Adrenal gland (tissue), 12 donors: ENCODE data around the gene DGKE. TPM values are rescaled to one million over a fixed set of nuclear protein-coding genes. Genes with fewer than 3 reads are reported as not detected.

Experiments used
- DNase-seq, 7 donors: peaks; one replicate each; pipeline ENCODE4 v3.0.0-alpha.2; 2019 to 2020
- H3K27ac ChIP-seq, 5 donors: fragments of 200-600 bp; sonication (generic) in 4 of 5; 1 replicate in 3 of 5; 2 replicates in 2 of 5; pipeline versions ENCODE4 v1.5.1 to v1.8.0; 2016 to 2020; ENCODE audit warnings: mild to moderate bottlenecking in 1 of 5
- H3K27me3 ChIP-seq: fragments of 200-600 bp; 2 replicates; pipeline ENCODE4 v1.8.0; 2021
- H3K36me3 ChIP-seq, 2 donors: fragments of 200-600 bp; replicated peaks in 1 of 2; 1 replicate in 1 of 2; 2 replicates in 1 of 2; pipeline versions ENCODE4 v1.5.1 to v1.8.0; 2018 to 2022
- H3K4me1 ChIP-seq, 2 donors: fragments of 200-600 bp; replicated peaks in 1 of 2; 1 replicate in 1 of 2; 2 replicates in 1 of 2; pipeline versions ENCODE4 v1.5.1 to v1.8.0; 2018 to 2021
- H3K4me3 ChIP-seq, 4 donors: fragments of 200-600 bp; sonication (generic) in 3 of 4; one replicate each; pipeline ENCODE4 v1.5.1; 2016 to 2018
- H3K9me3 ChIP-seq, 3 donors: fragments of 200-600 bp; sonication (generic) in 1 of 3; replicated peaks in 1 of 3; 1 replicate in 2 of 3; 2 replicates in 1 of 3; pipeline versions ENCODE4 v1.5.1 to v1.8.0; 2016 to 2021
- POLR2A ChIP-seq, 2 donors: fragments of 450-650 bp; IDR thresholded peaks; one replicate each; pipeline ENCODE4 v1.6.1; 2017; ENCODE audit warnings: antibody characterized with exemption in 2 of 2, mild to moderate bottlenecking in 2 of 2, moderate library complexity in 1 of 2
- WGBS, 4 donors: extraction: QIAGEN DNeasy Blood & Tissue Kit in 2 of 4; methylation state at CpG; one replicate each; pipeline versions ENCODE4 v1.1.5 to v1.1.7; 2013 to 2017; 5-methylcytosine and 5-hydroxymethylcytosine counted together
- intact Hi-C, 2 donors: fragments of 100-400 bp; cut with DNase I; formaldehyde crosslinking; loops; one replicate each; pipeline versions ENCODE4 v1.14.1 to v1.15.0; 2022 to 2023
- polyA plus RNA-seq, 3 donors: library from polyadenylated mRNA; stranded (reverse); fragments of 200-250 nt in 2 of 3; fragments of 350-450 nt in 1 of 3; fragmentation: Illumina TruSeq in 1 of 3; extraction: RNeasy Lipid Tissue Mini Kit (QIAGEN cat#74804) in 1 of 3; gene quantifications; one replicate each; pipeline ENCODE4 v1.2.3, GENCODE V29; 2013 to 2014
- total RNA-seq, 9 donors: library from RNA; depleted of rRNA in 4 of 9; stranded (reverse); fragments of >200 nt in 4 of 9; fragments of 120-200 nt in 1 of 9; fragmentation: NEBNext Ultra II Directional in 1 of 9; extraction: Animal tissue kit (Norgen Biotek cat#: 25700) in 1 of 9; gene quantifications; one replicate each; pipeline versions ENCODE4 v1.1.0 to v1.2.4, GENCODE V29; 2013 to 2023
- TF ChIP-seq, protein P1 (sequence below), 6 experiments: fragments of 450-650 bp in 4 of 6; fragments of 200-600 bp in 2 of 6; sonication (generic) in 1 of 6; IDR thresholded peaks; 1 replicate in 5 of 6; 2 replicates in 1 of 6; pipeline versions ENCODE4 v1.5.1 to v1.8.0; 2016 to 2021; ENCODE audit warnings: antibody characterized with exemption in 6 of 6, mild to moderate bottlenecking in 2 of 6, moderate library complexity in 1 of 6
- donor health status: healthy with polysubstance abuse.
- donor health status: Bipolar disorder and iron deficiency.
- donor health status: DM: yes; HTN: yes; CAD: no.
- donor health status: DM: no; HTN: no; CAD: no.
- donor health status: DM: no; HTN: no; CAD: no.
- donor health status: DM: yes; HTN: yes; CAD: no.

DGKE gene
- total and polyA plus RNA-seq, 12 donors, result 0.97 to 8.4 (median 3.8) TPM

DNA sequence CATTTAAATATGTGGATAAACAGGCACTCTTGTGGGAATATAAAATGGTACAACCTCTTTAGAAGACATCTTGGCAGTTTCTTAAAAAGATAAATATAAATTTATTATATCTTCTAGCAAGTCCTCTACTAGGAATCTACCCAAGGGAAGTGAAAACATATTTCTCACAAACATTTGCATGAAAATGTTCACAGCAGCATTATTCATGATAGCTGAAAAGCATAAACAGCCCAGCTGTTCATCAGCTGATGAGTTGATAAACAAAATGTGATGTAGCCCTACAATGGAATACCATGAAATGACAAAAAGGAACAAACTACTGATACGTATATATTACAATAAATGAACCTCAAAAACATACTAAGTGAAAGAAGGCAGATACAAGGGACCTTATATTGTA lies 12.0 kb downstream of the DGKE start:
- no peak for DNase-seq
- Histone ChIP-seq H3K27me3 (no peaks in the 10 kb centered on the region), H3K4me3 (no peak overlapping the region), H3K4me1 (no peaks in the 10 kb centered on the region), H3K9me3 (no peaks in the 10 kb centered on the region), H3K27ac (no peak overlapping the region), H3K36me3 (no peaks in the 10 kb centered on the region)
- TF ChIP-seq, protein P1, sequence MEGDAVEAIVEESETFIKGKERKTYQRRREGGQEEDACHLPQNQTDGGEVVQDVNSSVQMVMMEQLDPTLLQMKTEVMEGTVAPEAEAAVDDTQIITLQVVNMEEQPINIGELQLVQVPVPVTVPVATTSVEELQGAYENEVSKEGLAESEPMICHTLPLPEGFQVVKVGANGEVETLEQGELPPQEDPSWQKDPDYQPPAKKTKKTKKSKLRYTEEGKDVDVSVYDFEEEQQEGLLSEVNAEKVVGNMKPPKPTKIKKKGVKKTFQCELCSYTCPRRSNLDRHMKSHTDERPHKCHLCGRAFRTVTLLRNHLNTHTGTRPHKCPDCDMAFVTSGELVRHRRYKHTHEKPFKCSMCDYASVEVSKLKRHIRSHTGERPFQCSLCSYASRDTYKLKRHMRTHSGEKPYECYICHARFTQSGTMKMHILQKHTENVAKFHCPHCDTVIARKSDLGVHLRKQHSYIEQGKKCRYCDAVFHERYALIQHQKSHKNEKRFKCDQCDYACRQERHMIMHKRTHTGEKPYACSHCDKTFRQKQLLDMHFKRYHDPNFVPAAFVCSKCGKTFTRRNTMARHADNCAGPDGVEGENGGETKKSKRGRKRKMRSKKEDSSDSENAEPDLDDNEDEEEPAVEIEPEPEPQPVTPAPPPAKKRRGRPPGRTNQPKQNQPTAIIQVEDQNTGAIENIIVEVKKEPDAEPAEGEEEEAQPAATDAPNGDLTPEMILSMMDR (IDR thresholded peaks at IDR 0.05), result no peak
- no peak for TF ChIP-seq POLR2A (IDR thresholded peaks at IDR 0.05)
- 94 to 100% (median 96%) methylated on average over 1 of the region's 1 CpG for WGBS, 4 donors
- intact Hi-C loops, result no loop called here

DNA sequence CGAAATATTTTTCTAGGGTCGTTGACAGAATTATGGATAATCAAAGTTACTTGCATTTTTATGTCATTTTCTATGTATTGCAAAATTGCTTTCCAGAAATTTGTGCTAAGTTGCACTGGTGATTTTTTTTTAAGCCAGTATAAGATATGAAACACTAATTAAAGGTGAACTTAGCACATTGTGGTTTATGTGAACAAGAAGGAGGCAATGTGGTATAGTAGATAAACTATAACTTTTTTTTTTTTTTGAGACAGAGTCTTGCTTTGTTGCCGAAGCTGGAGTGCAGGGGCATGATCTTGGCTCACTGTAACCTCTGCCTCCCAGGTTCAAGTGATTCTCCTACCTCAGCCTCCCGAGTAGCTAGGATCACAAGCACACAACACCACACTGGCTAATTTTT lies 13.2 kb downstream of the DGKE start:
- Histone ChIP-seq H3K9me3 (no peaks in the 10 kb centered on the region), H3K27me3 (no peaks in the 10 kb centered on the region), H3K4me3 (no peak overlapping the region), H3K4me1 (no peaks in the 10 kb centered on the region), H3K36me3 (no peaks in the 10 kb centered on the region), H3K27ac (no peak overlapping the region)
- TF ChIP-seq, protein P1 (IDR thresholded peaks at IDR 0.05), result no peak
- TF ChIP-seq POLR2A (IDR thresholded peaks at IDR 0.05), result no peak
- intact Hi-C loops, result no loop called here
- 94 to 96% (median 95%) methylated on average over 4 of the region's 4 CpGs for WGBS, 4 donors
- no peak for DNase-seq

DNA sequence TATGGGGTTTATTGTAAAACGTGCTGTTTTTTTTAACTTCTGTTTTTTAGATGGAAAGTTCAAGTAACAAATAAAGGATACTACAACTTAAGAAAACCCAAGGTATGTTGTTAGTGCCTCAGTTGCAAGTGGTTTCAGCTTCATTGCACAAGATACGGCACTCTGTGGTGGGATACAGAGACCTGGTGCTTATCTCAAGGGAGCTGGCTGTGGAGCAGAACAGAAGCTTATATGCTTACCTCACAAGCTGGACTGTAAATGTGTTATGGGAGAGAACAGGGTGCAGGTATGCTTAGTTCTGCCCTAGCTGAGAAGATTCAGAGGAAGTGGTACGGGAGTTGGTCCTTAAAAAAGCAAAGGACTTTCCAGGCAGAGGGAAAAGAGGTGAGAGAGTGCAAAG lies 15.2 kb downstream of the DGKE start:
- Histone ChIP-seq H3K27ac (no peak overlapping the region), H3K4me1 (no peaks in the 10 kb centered on the region), H3K36me3 (no peaks in the 10 kb centered on the region), H3K4me3 (no peak overlapping the region), H3K27me3 (no peaks in the 10 kb centered on the region), H3K9me3 (no peaks in the 10 kb centered on the region)
- no peak for DNase-seq
- intact Hi-C loops, result no loop called here
- TF ChIP-seq, protein P1 (IDR thresholded peaks at IDR 0.05), result no peak
- TF ChIP-seq POLR2A (IDR thresholded peaks at IDR 0.05), result no peak
- 73 to 92% (median 77%) methylated on average over 3 of the region's 3 CpGs for WGBS, 4 donors

DNA sequence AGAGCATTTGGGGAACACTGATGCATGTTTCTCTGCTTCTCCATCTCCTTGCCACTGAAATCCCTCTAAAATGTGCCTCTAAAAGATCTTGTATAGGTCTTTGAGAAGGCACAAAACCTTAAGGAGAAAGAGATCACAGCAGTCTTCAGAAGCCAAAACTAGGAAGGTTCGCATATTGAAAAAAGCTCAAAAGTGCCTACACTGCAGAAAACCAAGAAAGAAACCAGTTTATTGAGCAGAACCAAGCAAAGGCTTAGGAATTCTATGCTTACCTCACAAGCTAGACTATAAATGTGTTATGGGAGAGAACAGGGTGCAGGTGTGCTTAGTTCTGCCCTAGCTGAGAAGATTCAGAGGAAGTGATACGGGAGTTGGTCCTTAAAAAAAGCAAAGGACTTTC lies 16.6 kb downstream of the DGKE start:
- H3K36me3 ChIP-seq, result no peaks in the 10 kb centered on the region
- no peaks in the 10 kb centered on the region for H3K27me3 ChIP-seq
- no peaks in the 10 kb centered on the region for H3K9me3 ChIP-seq
- no peaks in the 10 kb centered on the region for H3K4me1 ChIP-seq
- whole genome bisulfite sequencing, 4 donors, result 90 to 100% (median 95%) methylated on average over 2 of the region's 2 CpGs
- no peak overlapping the region for H3K27ac ChIP-seq
- no peak for DNase-seq
- TF ChIP-seq, protein P1 (IDR thresholded peaks at IDR 0.05), result no peak
- TF ChIP-seq POLR2A (IDR thresholded peaks at IDR 0.05), result no peak
- H3K4me3 ChIP-seq, result no peak overlapping the region
- intact Hi-C loops, result no loop called here
